Measurements from ENCODE around the gene KLHL10.

KLHL10 gene

DNA sequence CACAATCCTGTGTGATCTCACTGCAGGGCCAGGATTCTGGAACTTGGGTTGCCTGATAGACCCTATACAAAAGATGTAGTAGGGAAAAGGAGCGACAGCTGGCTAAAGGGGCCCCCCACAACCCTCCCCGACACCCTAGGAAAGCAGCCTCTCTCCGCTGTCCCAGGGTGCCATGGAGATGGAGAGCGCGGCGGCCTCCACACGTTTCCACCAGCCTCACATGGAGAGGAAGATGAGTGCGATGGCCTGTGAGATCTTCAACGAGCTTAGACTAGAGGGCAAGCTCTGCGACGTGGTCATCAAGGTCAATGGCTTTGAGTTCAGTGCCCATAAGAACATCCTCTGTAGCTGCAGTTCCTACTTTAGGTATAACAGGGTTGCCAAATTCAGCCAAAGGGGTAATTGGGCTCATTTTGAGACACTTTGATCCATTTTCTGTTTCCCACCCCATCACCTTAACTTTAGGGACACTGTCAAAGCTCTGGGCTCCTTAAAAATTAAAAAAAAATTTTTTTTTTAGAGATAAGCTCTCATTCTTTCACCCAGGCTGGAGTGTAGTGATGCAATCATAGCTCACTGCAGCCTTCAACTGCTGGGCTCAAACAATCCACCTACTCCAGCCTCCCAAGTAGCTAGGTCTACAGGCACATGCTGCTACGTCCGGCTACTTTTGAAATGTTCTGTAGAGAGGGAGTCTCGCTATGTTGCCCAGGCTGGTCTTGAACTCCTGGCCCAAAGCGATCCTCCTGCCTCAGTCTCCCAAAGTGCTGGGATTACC is at the start of gene KLHL10:
KLHL10 (plus strand) TSS at position 65 of the 778 bp plus-strand sequence; CDS start at position 173, 108 bp downstream.
- H3K27ac Mint-ChIP-seq, result no peak within 1 kb of the TSS
- intact Hi-C loops (cut with micrococcal nuclease), result no loop called here
- no peaks in the 10 kb centered on the region for H3K36me3 Mint-ChIP-seq (ENCODE audit: low read depth)
- H3K4me3 Mint-ChIP-seq, result no peak within 1 kb of the TSS
- peaks cover 7% of the 10 kb centered on the region for H3K4me1 Mint-ChIP-seq (ENCODE audit: low read depth)
- peaks cover 35% of the 10 kb centered on the region for H3K27me3 Mint-ChIP-seq
- no peaks in the 10 kb centered on the region for H3K9me3 Mint-ChIP-seq

DNA sequence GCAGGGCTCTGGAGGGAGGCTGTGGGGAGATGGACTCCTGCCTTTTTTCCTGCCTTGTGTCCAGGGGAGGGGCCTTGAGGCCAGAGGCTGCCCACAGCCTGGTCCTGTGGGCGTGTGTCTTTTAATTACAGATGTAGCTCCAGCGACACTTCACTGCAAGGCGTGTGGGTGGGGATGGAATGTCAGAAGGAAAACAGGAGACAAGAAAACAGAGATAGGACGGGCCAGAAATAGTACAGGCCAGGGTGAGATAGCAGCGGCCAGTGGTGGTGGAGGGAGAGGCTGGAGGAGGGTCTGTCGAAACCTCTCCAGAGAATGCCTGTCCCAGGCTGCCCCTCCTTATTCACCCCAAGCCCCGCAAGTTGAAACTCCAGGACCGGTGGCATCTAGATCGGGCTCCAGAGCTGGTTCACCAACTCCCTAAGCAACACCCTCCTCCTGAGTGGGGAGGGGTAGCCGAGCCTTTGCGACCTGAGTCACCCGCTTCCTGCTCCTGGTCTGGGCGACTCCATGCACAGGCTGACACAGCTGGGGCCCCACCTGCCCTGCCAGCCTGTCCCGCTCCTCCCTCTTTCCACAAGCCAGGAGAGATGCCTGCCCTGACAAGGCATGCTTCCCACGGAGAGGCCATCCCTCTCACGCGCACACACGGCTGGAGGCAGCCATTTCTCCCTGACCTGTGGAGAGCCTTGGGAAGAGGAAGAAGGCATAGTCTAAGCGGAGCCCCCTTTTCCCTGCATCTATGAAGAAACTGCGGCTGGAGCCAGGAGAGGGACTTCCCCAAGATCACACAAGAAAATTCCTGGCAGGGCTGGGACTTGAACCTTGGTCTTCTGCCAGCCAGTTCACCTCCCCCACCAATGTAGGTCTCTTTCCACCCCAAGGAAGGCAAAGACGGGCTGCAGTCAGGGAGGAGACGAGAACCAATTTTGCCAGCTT is 44.5 kb upstream of the KLHL10 start:
- Mint-ChIP-seq H3K9me3 (no peaks in the 10 kb centered on the region), H3K4me1 (ENCODE audit: low read depth) (peaks cover 65% of the 10 kb centered on the region), H3K27me3 (peaks cover 13% of the 10 kb centered on the region), H3K4me3 (no peak overlapping the region), H3K27ac (peak overlapping the region; percentile 14), H3K36me3 (ENCODE audit: low read depth) (no peaks in the 10 kb centered on the region)
- intact Hi-C loops (cut with micrococcal nuclease), result no loop called here

GRCh38 chr17:41793784-41794539 is 43.7 kb upstream of the KLHL10 start:
- Mint-ChIP-seq H3K27ac (no peak overlapping the region), H3K27me3 (peaks cover 13% of the 10 kb centered on the region), H3K9me3 (no peaks in the 10 kb centered on the region), H3K4me3 (no peak overlapping the region), H3K36me3 (ENCODE audit: low read depth) (no peaks in the 10 kb centered on the region), H3K4me1 (ENCODE audit: low read depth) (peaks cover 56% of the 10 kb centered on the region)
- intact Hi-C loops (cut with micrococcal nuclease), result no loop called here

GRCh38 chr17:41794540-41794975 is 43.1 kb upstream of the KLHL10 start:
- H3K4me3 Mint-ChIP-seq, result no peak overlapping the region
- no peaks in the 10 kb centered on the region for H3K36me3 Mint-ChIP-seq (ENCODE audit: low read depth)
- peaks cover 50% of the 10 kb centered on the region for H3K4me1 Mint-ChIP-seq (ENCODE audit: low read depth)
- intact Hi-C loops (cut with micrococcal nuclease), result no loop called here
- H3K27me3 Mint-ChIP-seq, result peaks cover 13% of the 10 kb centered on the region
- H3K27ac Mint-ChIP-seq, result no peak overlapping the region
- no peaks in the 10 kb centered on the region for H3K9me3 Mint-ChIP-seq

GRCh38 chr17:41796121-41796895 is 41.3 kb upstream of the KLHL10 start:
- no peaks in the 10 kb centered on the region for H3K36me3 Mint-ChIP-seq (ENCODE audit: low read depth)
- intact Hi-C loops (cut with micrococcal nuclease), result no loop called here
- H3K4me1 Mint-ChIP-seq (ENCODE audit: low read depth), result peaks cover 43% of the 10 kb centered on the region
- H3K4me3 Mint-ChIP-seq, result no peak overlapping the region
- H3K9me3 Mint-ChIP-seq, result no peaks in the 10 kb centered on the region
- H3K27ac Mint-ChIP-seq, result peak overlapping the region; percentile 50
- H3K27me3 Mint-ChIP-seq, result peaks cover 13% of the 10 kb centered on the region

DNA sequence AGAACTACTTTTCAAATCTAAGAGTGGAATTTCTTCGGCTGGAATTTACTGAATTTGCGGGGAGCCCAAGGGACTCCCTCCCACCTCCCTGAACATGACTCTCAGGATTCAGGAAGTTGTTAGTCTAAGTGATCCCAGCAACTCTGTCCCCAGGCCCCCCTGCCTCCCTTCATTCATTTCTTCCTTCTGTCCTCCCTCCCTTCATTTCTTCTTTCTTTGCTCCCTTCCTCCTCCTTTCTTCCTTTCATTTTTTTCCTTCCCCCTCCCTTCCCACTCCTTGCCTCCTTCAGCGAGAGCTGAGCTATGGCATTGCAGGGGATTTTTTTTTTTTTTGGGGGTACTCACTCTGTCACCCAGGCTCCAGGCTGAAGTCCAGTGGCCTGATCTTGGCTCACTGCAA is 40.2 kb upstream of the KLHL10 start:
- Mint-ChIP-seq H3K27ac (no peak overlapping the region), H3K36me3 (ENCODE audit: low read depth) (no peaks in the 10 kb centered on the region), H3K4me1 (ENCODE audit: low read depth) (peaks cover 41% of the 10 kb centered on the region), H3K9me3 (no peaks in the 10 kb centered on the region), H3K4me3 (no peak overlapping the region), H3K27me3 (peaks cover 13% of the 10 kb centered on the region)
- intact Hi-C loops (cut with micrococcal nuclease), result no loop called here

DNA sequence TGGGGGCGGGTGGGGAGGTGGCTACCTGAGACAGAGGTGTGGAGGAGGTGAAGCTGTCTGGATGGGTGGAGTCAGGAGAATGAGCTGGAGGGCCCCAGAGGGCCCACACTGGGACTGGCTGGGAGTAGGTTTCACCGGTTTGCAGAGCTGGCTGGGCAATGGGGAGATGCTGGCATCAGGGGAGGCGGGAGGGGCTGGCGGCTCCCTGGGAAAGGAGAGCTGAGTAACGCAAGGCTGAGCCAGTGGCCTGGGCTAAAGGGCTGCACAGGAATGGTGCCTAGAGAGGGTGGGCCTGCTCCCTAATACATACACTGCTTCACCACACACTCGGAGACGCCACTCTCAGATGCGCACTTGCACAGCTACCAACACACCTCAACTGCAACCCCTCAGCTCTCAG is 38.3 kb upstream of the KLHL10 start:
- no peak overlapping the region for H3K27ac Mint-ChIP-seq
- peaks cover 38% of the 10 kb centered on the region for H3K4me1 Mint-ChIP-seq (ENCODE audit: low read depth)
- H3K27me3 Mint-ChIP-seq, result peaks cover 13% of the 10 kb centered on the region
- intact Hi-C loops (cut with micrococcal nuclease), result no loop called here
- no peaks in the 10 kb centered on the region for H3K9me3 Mint-ChIP-seq
- H3K36me3 Mint-ChIP-seq (ENCODE audit: low read depth), result no peaks in the 10 kb centered on the region
- no peak overlapping the region for H3K4me3 Mint-ChIP-seq

GRCh38 chr17:41800601-41801373 is 36.8 kb upstream of the KLHL10 start:
- no peaks in the 10 kb centered on the region for H3K36me3 Mint-ChIP-seq (ENCODE audit: low read depth)
- no peak overlapping the region for H3K27ac Mint-ChIP-seq
- no peak overlapping the region for H3K4me3 Mint-ChIP-seq
- no peaks in the 10 kb centered on the region for H3K9me3 Mint-ChIP-seq
- peaks cover 13% of the 10 kb centered on the region for H3K27me3 Mint-ChIP-seq
- H3K4me1 Mint-ChIP-seq (ENCODE audit: low read depth), result peaks cover 39% of the 10 kb centered on the region
- intact Hi-C loops (cut with micrococcal nuclease), result loop anchor here (1.0 kb wide), 1 partner anchor 62 kb away; no protein-coding TSS in a partner anchor

- Mint-ChIP-seq H3K27ac (no peak overlapping the region), H3K4me1 (ENCODE audit: low read depth) (peaks cover 32% of the 10 kb centered on the region), H3K27me3 (peaks cover 17% of the 10 kb centered on the region), H3K9me3 (no peaks in the 10 kb centered on the region), H3K4me3 (no peak overlapping the region), H3K36me3 (ENCODE audit: low read depth) (no peaks in the 10 kb centered on the region)
- intact Hi-C loops (cut with micrococcal nuclease), result loop anchor here (1.0 kb wide), 1 partner anchor 63 kb away; no protein-coding TSS in a partner anchor
These were observed 36.0 kb upstream of the KLHL10 start for GRCh38 chr17:41801374-41802271.

DNA sequence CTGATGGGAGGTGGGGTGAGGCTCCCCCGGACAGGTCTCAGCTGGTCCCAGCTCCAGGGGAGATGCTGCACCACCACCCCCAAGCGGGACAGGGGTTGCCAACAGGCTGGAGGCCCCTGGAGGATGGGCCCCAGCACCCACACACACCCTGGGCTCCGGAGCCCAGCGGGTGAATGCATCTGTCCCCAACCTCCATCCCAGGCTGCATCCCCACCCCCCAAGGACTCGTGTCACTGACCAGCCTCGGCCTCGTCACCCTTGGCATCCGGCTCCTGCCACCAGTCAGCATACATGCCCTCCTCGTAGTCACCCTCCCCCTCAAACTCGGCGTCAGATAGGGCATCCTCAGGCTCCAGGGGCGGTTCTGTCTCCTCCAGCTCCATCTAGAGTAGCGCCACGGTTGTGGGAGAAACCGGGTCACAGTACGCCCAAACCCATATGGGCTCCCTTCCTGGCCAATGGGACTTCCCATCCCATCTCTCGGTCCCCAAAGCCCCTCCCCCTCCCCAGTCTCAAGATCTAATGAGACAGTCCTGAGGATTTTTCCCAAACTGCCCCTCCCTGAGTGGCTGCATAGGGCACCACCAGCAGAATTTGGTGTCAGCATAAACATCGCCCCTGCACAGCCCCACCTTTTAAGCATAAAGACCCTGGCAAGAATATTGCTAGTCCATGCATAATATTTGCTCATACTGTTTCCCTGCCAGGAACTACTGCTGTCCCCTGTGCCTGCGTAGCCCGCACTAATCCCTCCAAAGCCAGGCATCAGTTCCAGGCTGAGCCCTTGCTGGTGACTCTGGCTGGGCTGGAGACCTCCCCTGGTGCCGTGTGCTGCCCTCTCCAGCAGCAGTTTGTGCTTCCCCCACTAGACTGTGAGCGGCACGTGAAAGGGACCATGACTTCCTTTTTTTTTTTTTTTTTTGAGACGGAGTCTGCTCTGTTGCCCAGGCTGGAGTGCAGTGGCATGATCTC is 34.3 kb upstream of the KLHL10 start:
- Mint-ChIP-seq H3K4me1 (ENCODE audit: low read depth) (peaks cover 29% of the 10 kb centered on the region), H3K36me3 (ENCODE audit: low read depth) (no peaks in the 10 kb centered on the region), H3K4me3 (no peak overlapping the region), H3K27me3 (peaks cover 28% of the 10 kb centered on the region), H3K27ac (peak overlapping the region; percentile 11), H3K9me3 (no peaks in the 10 kb centered on the region)
- intact Hi-C loops (cut with micrococcal nuclease), result no loop called here
